B cell (primary cell): Measurements from ENCODE around the gene C20orf202. TPM values are rescaled to one million over a fixed set of nuclear protein-coding genes. Genes with fewer than 3 reads are reported as not detected.

Source experiments
- ATAC-seq: fragments of 200-7000 bp; cut with Tn5 transposase; one replicate; pipeline ENCODE4 v1.10.0; 2021; ENCODE audit warnings: low read depth, mild to moderate bottlenecking, moderate number of reproducible peaks, moderate library complexity
- CTCF ChIA-PET: fragments of 350-600 bp; sonication (Branson Sonifier 250); formaldehyde crosslinking; loops from one replicate; lab custom pipeline; 2021; ENCODE audit warnings: antibody characterized with exemption, inconsistent platforms; lab: Charles Lee
- POLR2A ChIA-PET: fragments of 350-600 bp; sonication (Branson Sonifier 250); formaldehyde crosslinking; loops from one replicate; lab custom pipeline; 2021; ENCODE audit warnings: antibody characterized with exemption; lab: Charles Lee
- DNase-seq: peaks from one replicate; pipeline ENCODE4 v3.0.0; 2013
- H2AFZ ChIP-seq: 2 replicates; pipeline ENCODE4 v1.6.1; 2012; ENCODE audit warnings: mild to moderate bottlenecking, low read depth, low read length; ENCODE audit not compliant: insufficient read depth, poor library complexity, severe bottlenecking
- H3K27ac ChIP-seq, 2 donors: 1 replicate in 1 of 2; 2 replicates in 1 of 2; pipeline ENCODE4 v1.5.1; 2012 to 2013; ENCODE audit warnings: low read length in 2 of 2, mild to moderate bottlenecking in 2 of 2, moderate library complexity in 1 of 2
- H3K27me3 ChIP-seq, 4 experiments: fragments of 200-600 bp in 1 of 4; sonication (generic) in 1 of 4; replicated peaks in 1 of 4; 1 replicate in 2 of 4; 2 replicates in 2 of 4; pipeline versions ENCODE4 v1.6.1 to v1.7.0; 2013 to 2016; ENCODE audit warnings: low read length in 3 of 4, mild to moderate bottlenecking in 2 of 4, mixed read lengths in 1 of 4, moderate library complexity in 1 of 4; ENCODE audit not compliant: insufficient read depth in 4 of 4, control insufficient read depth in 3 of 4; ENCODE audit errors: control extremely low read depth in 1 of 4
- H3K36me3 ChIP-seq, 2 experiments: replicated peaks in 1 of 2; 1 replicate in 1 of 2; 2 replicates in 1 of 2; pipeline versions ENCODE4 v1.6.1 to v1.7.1; 2013; ENCODE audit warnings: low read length in 1 of 2; ENCODE audit not compliant: insufficient read depth in 2 of 2, control insufficient read depth in 1 of 2; ENCODE audit errors: control extremely low read depth in 1 of 2, extremely low read depth in 1 of 2
- H3K4me1 ChIP-seq, 2 donors: fragments of 200-600 bp in 1 of 2; sonication (generic) in 1 of 2; 1 replicate in 1 of 2; 2 replicates in 1 of 2; pipeline versions ENCODE4 v1.5.1 to v1.6.1; 2013 to 2017; ENCODE audit warnings: low read length in 2 of 2; ENCODE audit not compliant: control insufficient read depth in 2 of 2, insufficient read depth in 2 of 2
- H3K4me2 ChIP-seq: replicated peaks from 2 replicates; pipeline ENCODE3; 2012; ENCODE audit warnings: mild to moderate bottlenecking, low read depth, low read length; ENCODE audit not compliant: poor library complexity, severe bottlenecking
- H3K4me3 ChIP-seq, 5 experiments: fragments of 200-600 bp in 1 of 5; sonication (generic) in 1 of 5; 1 replicate in 3 of 5; 2 replicates in 2 of 5; pipeline versions ENCODE4 v1.5.1 to v1.7.0; 2011 to 2016; ENCODE audit warnings: low read length in 4 of 5, mild to moderate bottlenecking in 4 of 5, low read depth in 2 of 5, control low read depth in 1 of 5, moderate library complexity in 1 of 5; ENCODE audit not compliant: insufficient read depth in 1 of 5; ENCODE audit errors: control extremely low read depth in 1 of 5, extremely low read depth in 1 of 5
- H3K79me2 ChIP-seq: fragments of 200-600 bp; sonication (generic); one replicate; pipeline ENCODE4 v1.6.0; 2016; ENCODE audit warnings: low read length; ENCODE audit not compliant: control insufficient read depth, insufficient read depth
- H3K9ac ChIP-seq: fragments of 200-600 bp; sonication (generic); 2 replicates; pipeline ENCODE4 v1.6.1; 2017; ENCODE audit warnings: mild to moderate bottlenecking, low read length, moderate library complexity
- H3K9me3 ChIP-seq, 3 donors: one replicate each; pipeline versions ENCODE4 v1.6.1 to v1.7.1; 2013; ENCODE audit warnings: low read length in 2 of 3; ENCODE audit not compliant: control insufficient read depth in 2 of 3, insufficient read depth in 1 of 3; ENCODE audit errors: control extremely low read depth in 1 of 3
- H4K20me1 ChIP-seq: 2 replicates; pipeline ENCODE4 v1.6.0; 2012; ENCODE audit warnings: mild to moderate bottlenecking, low read length; ENCODE audit not compliant: insufficient read depth, control insufficient read depth, poor library complexity, severe bottlenecking
- H3K27ac Mint-ChIP-seq: one replicate; pipeline ENCODE4 v1.8.0; 2021; ENCODE audit warnings: mixed read lengths
- H3K27me3 Mint-ChIP-seq: one replicate; pipeline ENCODE4 v1.8.0; 2021; ENCODE audit warnings: mixed read lengths
- H3K4me1 Mint-ChIP-seq: one replicate; pipeline ENCODE4 v1.8.0; 2021; ENCODE audit warnings: mixed read lengths
- H3K4me3 Mint-ChIP-seq: one replicate; pipeline ENCODE4 v1.8.0; 2021; ENCODE audit warnings: mixed read lengths
- H3K9me3 Mint-ChIP-seq: one replicate; pipeline ENCODE4 v1.8.0; 2022; ENCODE audit warnings: mixed read lengths; ENCODE audit not compliant: insufficient read depth
- EZH2 ChIP-seq: IDR thresholded peaks from 2 replicates; pipeline ENCODE4 v1.6.1; 2012; ENCODE audit warnings: borderline replicate concordance, low read depth, mild to moderate bottlenecking, moderate library complexity, low read length; ENCODE audit not compliant: insufficient read depth, poor library complexity, severe bottlenecking
- WGBS: methylation state at CpG from one replicate; pipeline ENCODE4 v1.1.5; 2013; ENCODE audit warnings: missing lambda C conversion rate; ENCODE audit not compliant: insufficient coverage; 5-methylcytosine and 5-hydroxymethylcytosine counted together
- intact Hi-C: fragments of 100-400 bp; cut with micrococcal nuclease; formaldehyde crosslinking; loops from one replicate; pipeline ENCODE4 v1.10.0; 2022
- polyA plus RNA-seq: library from polyadenylated mRNA; depleted of rRNA; stranded (reverse); fragments of >200 nt; gene quantifications from 2 replicates; pipeline ENCODE4 v1.2.3, GENCODE V29; 2012
- total RNA-seq, 2 donors: library from RNA; stranded (reverse); fragments of 120-200 nt in 1 of 2; gene quantifications; 1 replicate in 1 of 2; 2 replicates in 1 of 2; pipeline versions ENCODE4 v1.2.3 to v1.2.4, GENCODE V29; 2013 to 2022
- TF ChIP-seq, protein P1 (sequence below): fragments of 200-600 bp; IDR thresholded peaks from one replicate; pipeline ENCODE4 v1.8.0; 2022; ENCODE audit warnings: antibody characterized with exemption, mild to moderate bottlenecking

C20orf202 gene
- total and polyA plus RNA-seq, 2 donors (not counting 1 experiment from before 2014, with no cell fraction given) = 0.07 TPM; not detected in 1

- DNase-seq (no peak), ATAC-seq (no peak)
- Histone ChIP-seq H3K9ac (no peak overlapping the region), H3K27me3 (peaks cover 0 to 9% (median 0%) of the 10 kb centered on the region in 4 experiments), H2AFZ (no peak overlapping the region), H3K4me3 (no peak overlapping the region), H3K4me1 (no peaks in the 10 kb centered on the region), H3K4me2 (no peak overlapping the region), H3K36me3 (no peaks in the 10 kb centered on the region), H4K20me1 (no peaks in the 10 kb centered on the region), H3K79me2 (no peaks in the 10 kb centered on the region), H3K27ac (no peak overlapping the region), H3K9me3 (no peaks in the 10 kb centered on the region)
- Mint-ChIP-seq H3K27me3 (peaks cover 33% of the 10 kb centered on the region), H3K4me1 (no peaks in the 10 kb centered on the region), H3K9me3 (peaks cover 4% of the 10 kb centered on the region), H3K27ac (no peak overlapping the region), H3K4me3 (no peak overlapping the region)
- ChIA-PET CTCF (no interaction called here), POLR2A (no interaction called here)
- WGBS = 100% methylated on average over 4 of the region's 7 CpGs
- intact Hi-C loops = no loop called here
- TF ChIP-seq, protein P1, sequence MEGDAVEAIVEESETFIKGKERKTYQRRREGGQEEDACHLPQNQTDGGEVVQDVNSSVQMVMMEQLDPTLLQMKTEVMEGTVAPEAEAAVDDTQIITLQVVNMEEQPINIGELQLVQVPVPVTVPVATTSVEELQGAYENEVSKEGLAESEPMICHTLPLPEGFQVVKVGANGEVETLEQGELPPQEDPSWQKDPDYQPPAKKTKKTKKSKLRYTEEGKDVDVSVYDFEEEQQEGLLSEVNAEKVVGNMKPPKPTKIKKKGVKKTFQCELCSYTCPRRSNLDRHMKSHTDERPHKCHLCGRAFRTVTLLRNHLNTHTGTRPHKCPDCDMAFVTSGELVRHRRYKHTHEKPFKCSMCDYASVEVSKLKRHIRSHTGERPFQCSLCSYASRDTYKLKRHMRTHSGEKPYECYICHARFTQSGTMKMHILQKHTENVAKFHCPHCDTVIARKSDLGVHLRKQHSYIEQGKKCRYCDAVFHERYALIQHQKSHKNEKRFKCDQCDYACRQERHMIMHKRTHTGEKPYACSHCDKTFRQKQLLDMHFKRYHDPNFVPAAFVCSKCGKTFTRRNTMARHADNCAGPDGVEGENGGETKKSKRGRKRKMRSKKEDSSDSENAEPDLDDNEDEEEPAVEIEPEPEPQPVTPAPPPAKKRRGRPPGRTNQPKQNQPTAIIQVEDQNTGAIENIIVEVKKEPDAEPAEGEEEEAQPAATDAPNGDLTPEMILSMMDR = no peak
- TF ChIP-seq EZH2 = no peak
These were observed 5.5 kb upstream of the C20orf202 start for GRCh38 chr20:1197801-1198200.

DNA sequence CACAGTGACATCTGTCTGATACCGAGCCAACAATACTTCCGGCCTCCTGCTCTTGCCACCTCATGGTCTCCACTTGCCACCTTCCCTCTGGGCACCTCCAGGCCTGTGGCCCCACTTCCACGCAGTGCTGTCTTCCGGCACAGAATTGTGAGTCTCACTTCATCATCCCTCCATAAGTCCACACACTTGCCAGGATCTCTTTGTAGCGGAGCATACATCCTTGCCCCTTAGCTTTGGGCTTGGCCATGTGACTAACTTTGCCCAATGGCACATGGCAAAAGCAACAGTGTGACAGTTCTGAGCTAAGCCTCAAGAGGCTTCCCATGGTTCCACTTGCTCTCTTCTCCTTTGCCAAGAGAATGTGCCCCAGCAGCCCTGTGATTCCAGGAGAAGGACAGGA lies 4.5 kb upstream of the C20orf202 start:
- no peaks in the 10 kb centered on the region for H3K36me3 ChIP-seq
- WGBS = 98% methylated on average over 5 of the region's 5 CpGs
- no peak overlapping the region for H3K27ac ChIP-seq
- H3K9me3 ChIP-seq = no peaks in the 10 kb centered on the region
- H3K4me2 ChIP-seq = no peak overlapping the region
- ATAC-seq (no peak), DNase-seq (no peak)
- H3K9ac ChIP-seq = no peak overlapping the region
- Mint-ChIP-seq H3K4me1 (no peaks in the 10 kb centered on the region), H3K4me3 (no peak overlapping the region), H3K9me3 (peaks cover 4% of the 10 kb centered on the region), H3K27me3 (peaks cover 30% of the 10 kb centered on the region), H3K27ac (no peak overlapping the region)
- H4K20me1 ChIP-seq = no peaks in the 10 kb centered on the region
- H3K4me3 ChIP-seq = no peak overlapping the region
- POLR2A ChIA-PET = no interaction called here
- CTCF ChIA-PET = no interaction called here
- no peaks in the 10 kb centered on the region for H3K79me2 ChIP-seq
- H2AFZ ChIP-seq = no peak overlapping the region
- no peak for TF ChIP-seq EZH2
- TF ChIP-seq, protein P1 = no peak
- intact Hi-C loops = no loop called here
- H3K4me1 ChIP-seq = no peaks in the 10 kb centered on the region
- H3K27me3 ChIP-seq = peaks cover 0 to 12% (median 0%) of the 10 kb centered on the region in 4 experiments
